Smooth muscle cell (in vitro differentiated cells): ENCODE results near the gene CRHR1. TPM values are rescaled to one million over a fixed set of nuclear protein-coding genes. Genes with fewer than 3 reads are reported as not detected.

Source experiments
- DNase-seq: peaks from one replicate; lab custom pipeline; 2025; ENCODE audit not compliant: unreplicated experiment; lab: John Stamatoyannopoulos, UW
- H2AFZ ChIP-seq: fragments of 200-600 bp; sonication (generic); 2 replicates; pipeline ENCODE4 v1.6.0; 2016; ENCODE audit warnings: antibody characterized with exemption, low read depth, mild to moderate bottlenecking
- H3F3A ChIP-seq: fragments of 200-600 bp; sonication (generic); 2 replicates; pipeline ENCODE4 v1.6.0; 2017; ENCODE audit warnings: antibody characterized with exemption, low read depth
- H3K27ac ChIP-seq: fragments of 200-600 bp; sonication (generic); 2 replicates; pipeline ENCODE4 v1.5.1; 2016; ENCODE audit warnings: low read depth, mild to moderate bottlenecking
- H3K27me3 ChIP-seq: fragments of 200-600 bp; sonication (generic); 2 replicates; pipeline ENCODE4 v1.6.1; 2016; ENCODE audit warnings: low read depth, mild to moderate bottlenecking
- H3K36me3 ChIP-seq: fragments of 200-600 bp; sonication (generic); 2 replicates; pipeline ENCODE4 v1.5.1; 2016; ENCODE audit warnings: low read depth
- H3K4me1 ChIP-seq: fragments of 200-600 bp; sonication (generic); 2 replicates; pipeline ENCODE4 v1.5.1; 2016; ENCODE audit warnings: low read depth
- H3K4me2 ChIP-seq: fragments of 200-600 bp; sonication (generic); 2 replicates; pipeline ENCODE4 v1.6.0; 2016; ENCODE audit warnings: mild to moderate bottlenecking
- H3K4me3 ChIP-seq: fragments of 200-600 bp; sonication (generic); 2 replicates; pipeline ENCODE4 v1.5.1; 2016; ENCODE audit warnings: mild to moderate bottlenecking
- H3K79me2 ChIP-seq: fragments of 200-600 bp; sonication (generic); 2 replicates; pipeline ENCODE4 v1.6.0; 2016; ENCODE audit warnings: low read depth, mild to moderate bottlenecking
- H3K9ac ChIP-seq: fragments of 200-600 bp; sonication (generic); 2 replicates; pipeline ENCODE4 v1.6.0; 2016; ENCODE audit warnings: low read depth
- H3K9me3 ChIP-seq: fragments of 200-600 bp; sonication (generic); replicated peaks from 2 replicates; pipeline ENCODE4 v1.5.1; 2016; ENCODE audit warnings: low read depth
- H4K20me1 ChIP-seq: fragments of 200-600 bp; sonication (generic); 2 replicates; pipeline ENCODE4 v1.6.0; 2016; ENCODE audit warnings: low read depth
- WGBS: methylation state at CpG from one replicate; pipeline ENCODE4 v1.1.7; 2016; ENCODE audit warnings: low lambda C conversion rate; 5-methylcytosine and 5-hydroxymethylcytosine counted together
- polyA plus RNA-seq: library from polyadenylated mRNA; unstranded; fragments of >200 nt; fragmentation: Nextera tagmentation; extraction: Ambion mirVana; gene quantifications from 2 replicates; pipeline ENCODE4 v1.2.1, GENCODE V29; 2016
- total RNA-seq: library from RNA; depleted of rRNA; stranded (reverse); fragments of >200 nt; gene quantifications from 2 replicates; pipeline ENCODE4 v1.2.3, GENCODE V29; 2014
- TF ChIP-seq, protein P1 (sequence below): fragments of 200-600 bp; sonication (generic); IDR thresholded peaks from 2 replicates; pipeline ENCODE4 v1.5.1; 2017; ENCODE audit warnings: borderline replicate concordance, mild to moderate bottlenecking, antibody characterized with exemption; ENCODE audit not compliant: insufficient read depth, poor library complexity, severe bottlenecking

Gene CRHR1
- total and polyA plus RNA-seq, 2 experiments from 2014 or later, result 0.09 TPM; not detected in 1

DNA sequence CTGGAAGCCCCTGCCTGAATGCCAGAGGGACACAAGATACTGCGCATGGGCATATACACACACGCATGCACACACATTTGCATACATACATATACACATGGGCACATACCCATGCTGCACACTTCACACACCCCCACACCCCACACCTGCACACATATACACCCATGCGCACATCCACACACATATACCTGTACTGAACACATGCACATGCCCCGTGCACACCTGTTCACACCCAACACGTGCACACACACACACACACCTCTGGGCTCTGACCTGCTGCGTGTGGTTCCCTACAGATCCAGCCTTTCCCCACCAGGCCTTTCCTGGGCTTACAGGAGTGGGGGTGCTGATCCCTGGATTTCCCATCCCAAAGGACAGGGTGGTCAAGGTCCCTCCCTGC is 66.9 kb downstream of the CRHR1 start:
- no peaks in the 10 kb centered on the region for H4K20me1 ChIP-seq
- TF ChIP-seq, protein P1, sequence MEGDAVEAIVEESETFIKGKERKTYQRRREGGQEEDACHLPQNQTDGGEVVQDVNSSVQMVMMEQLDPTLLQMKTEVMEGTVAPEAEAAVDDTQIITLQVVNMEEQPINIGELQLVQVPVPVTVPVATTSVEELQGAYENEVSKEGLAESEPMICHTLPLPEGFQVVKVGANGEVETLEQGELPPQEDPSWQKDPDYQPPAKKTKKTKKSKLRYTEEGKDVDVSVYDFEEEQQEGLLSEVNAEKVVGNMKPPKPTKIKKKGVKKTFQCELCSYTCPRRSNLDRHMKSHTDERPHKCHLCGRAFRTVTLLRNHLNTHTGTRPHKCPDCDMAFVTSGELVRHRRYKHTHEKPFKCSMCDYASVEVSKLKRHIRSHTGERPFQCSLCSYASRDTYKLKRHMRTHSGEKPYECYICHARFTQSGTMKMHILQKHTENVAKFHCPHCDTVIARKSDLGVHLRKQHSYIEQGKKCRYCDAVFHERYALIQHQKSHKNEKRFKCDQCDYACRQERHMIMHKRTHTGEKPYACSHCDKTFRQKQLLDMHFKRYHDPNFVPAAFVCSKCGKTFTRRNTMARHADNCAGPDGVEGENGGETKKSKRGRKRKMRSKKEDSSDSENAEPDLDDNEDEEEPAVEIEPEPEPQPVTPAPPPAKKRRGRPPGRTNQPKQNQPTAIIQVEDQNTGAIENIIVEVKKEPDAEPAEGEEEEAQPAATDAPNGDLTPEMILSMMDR, result no peak
- H3K79me2 ChIP-seq, result no peaks in the 10 kb centered on the region
- H3K4me3 ChIP-seq, result no peak overlapping the region
- H3K4me1 ChIP-seq, result no peaks in the 10 kb centered on the region
- H3F3A ChIP-seq, result no peaks in the 10 kb centered on the region
- peaks cover 7% of the 10 kb centered on the region for H3K27me3 ChIP-seq
- H3K4me2 ChIP-seq, result no peak overlapping the region
- H3K9ac ChIP-seq, result no peak overlapping the region
- no peaks in the 10 kb centered on the region for H3K36me3 ChIP-seq
- WGBS, result 89% methylated on average over 6 of the region's 6 CpGs
- no peak overlapping the region for H2AFZ ChIP-seq
- no peaks in the 10 kb centered on the region for H3K9me3 ChIP-seq
- DNase-seq, result no peak
- H3K27ac ChIP-seq, result no peak overlapping the region

DNA sequence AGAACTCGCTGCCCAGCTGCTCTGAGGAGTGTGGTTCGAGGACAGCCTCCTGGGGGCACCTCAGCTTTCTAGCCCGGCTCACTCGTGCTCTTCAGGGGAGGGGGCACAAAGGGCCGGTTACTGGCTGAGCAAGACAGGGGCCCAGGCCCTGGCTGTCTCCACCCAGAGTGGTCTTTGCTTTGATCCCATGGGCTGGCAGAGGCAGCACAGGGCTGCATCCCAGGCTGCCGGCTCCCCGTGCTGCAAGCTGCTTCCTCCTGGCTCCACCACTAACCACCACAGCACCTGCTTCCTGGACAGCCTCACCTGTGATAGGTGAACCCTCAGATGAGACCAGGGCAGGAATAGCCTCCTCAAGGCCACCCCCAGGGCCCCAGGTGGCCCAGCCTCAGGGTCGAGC is 67.3 kb downstream of the CRHR1 start:
- TF ChIP-seq, protein P1, result no peak
- Histone ChIP-seq H3K4me3 (no peak overlapping the region), H3K27me3 (peaks cover 7% of the 10 kb centered on the region), H3K36me3 (no peaks in the 10 kb centered on the region), H3F3A (no peaks in the 10 kb centered on the region), H3K79me2 (no peaks in the 10 kb centered on the region), H3K4me1 (no peaks in the 10 kb centered on the region), H2AFZ (no peak overlapping the region), H3K9me3 (no peaks in the 10 kb centered on the region), H3K4me2 (no peak overlapping the region), H3K9ac (no peak overlapping the region), H4K20me1 (no peaks in the 10 kb centered on the region), H3K27ac (no peak overlapping the region)
- WGBS, result 76% methylated on average over 8 of the region's 8 CpGs
- no peak for DNase-seq

DNA sequence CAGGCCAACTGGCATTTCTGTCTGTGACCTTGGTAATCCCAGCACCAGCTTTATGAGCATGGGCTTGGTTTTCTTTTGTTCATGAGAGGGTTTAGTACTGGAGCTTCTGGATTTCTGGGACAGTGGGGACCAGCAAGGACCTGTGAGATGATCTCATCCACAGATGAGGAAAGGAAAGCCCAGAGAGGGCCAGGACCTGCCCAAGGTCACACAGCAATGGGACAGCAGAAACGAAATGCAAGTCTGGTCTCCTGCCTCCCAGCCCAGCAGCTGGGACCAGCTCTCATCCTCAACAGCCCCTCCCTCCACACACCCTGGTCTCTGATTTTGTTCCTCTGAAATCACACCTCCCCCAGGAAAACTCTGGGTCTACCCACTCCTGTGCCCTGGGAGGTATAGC is 67.8 kb downstream of the CRHR1 start:
- no peak for DNase-seq
- Histone ChIP-seq H4K20me1 (no peaks in the 10 kb centered on the region), H3K4me1 (no peaks in the 10 kb centered on the region), H2AFZ (no peak overlapping the region), H3K9me3 (no peaks in the 10 kb centered on the region), H3K27me3 (peaks cover 7% of the 10 kb centered on the region), H3K27ac (no peak overlapping the region), H3K4me3 (no peak overlapping the region), H3F3A (no peaks in the 10 kb centered on the region), H3K79me2 (no peaks in the 10 kb centered on the region), H3K9ac (no peak overlapping the region), H3K4me2 (no peak overlapping the region), H3K36me3 (no peaks in the 10 kb centered on the region)
- TF ChIP-seq, protein P1, result no peak
- no CpG with 5 or more reads among the region's 1 CpG for WGBS

DNA sequence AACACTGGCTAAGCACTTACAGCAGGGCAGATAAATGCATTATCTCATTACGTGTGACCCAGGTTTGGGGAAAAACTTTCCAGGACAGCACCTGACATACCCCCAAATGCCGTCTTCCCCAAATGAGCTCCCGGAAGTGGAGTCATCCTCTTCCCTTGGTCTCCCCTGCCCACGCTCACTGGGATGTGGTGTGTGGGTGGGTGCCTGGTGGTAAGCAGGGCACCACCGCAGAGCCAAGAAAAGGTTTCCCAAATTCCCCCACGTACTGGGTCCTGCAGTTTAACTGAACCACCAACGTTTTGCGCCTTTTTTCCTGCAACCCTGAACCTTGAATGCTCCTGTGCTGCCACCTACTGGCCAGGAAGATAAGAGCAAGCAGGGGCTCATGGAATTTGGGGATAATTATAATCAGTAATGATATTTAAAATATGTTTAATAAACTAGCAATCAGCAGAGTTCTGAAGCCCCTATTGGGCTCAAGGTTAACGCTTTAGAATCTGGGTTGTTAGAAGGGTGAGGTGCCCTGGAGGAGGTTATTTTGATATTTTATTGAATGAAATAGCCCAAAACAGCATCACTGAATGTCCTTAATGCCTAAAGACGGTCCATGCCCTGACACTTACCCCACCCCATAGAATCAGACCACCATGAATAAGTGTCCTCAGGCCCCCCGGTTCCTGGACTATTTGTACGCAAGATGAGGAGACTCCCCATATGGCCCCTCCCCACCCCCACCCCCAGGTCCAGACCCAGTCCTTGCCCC is 68.6 kb downstream of the CRHR1 start:
- Histone ChIP-seq H3F3A (no peaks in the 10 kb centered on the region), H3K9me3 (no peaks in the 10 kb centered on the region), H2AFZ (no peak overlapping the region), H3K9ac (no peak overlapping the region), H3K79me2 (no peaks in the 10 kb centered on the region), H3K4me2 (no peak overlapping the region), H3K36me3 (no peaks in the 10 kb centered on the region), H3K4me3 (no peak overlapping the region), H3K27me3 (peaks cover 7% of the 10 kb centered on the region), H3K27ac (no peak overlapping the region), H3K4me1 (no peaks in the 10 kb centered on the region), H4K20me1 (no peaks in the 10 kb centered on the region)
- peak; percentile 13 for DNase-seq
- TF ChIP-seq, protein P1, result peak; percentile 94
- WGBS, result 29% methylated on average over 12 of the region's 12 CpGs
